Neural cell (in vitro differentiated cells): ENCODE measurements around the gene FILIP1L. TPM values are rescaled to one million over a fixed set of nuclear protein-coding genes. Genes with fewer than 3 reads are reported as not detected.

Experiments used
- H2AFZ ChIP-seq: fragments of 200-600, 300-800 bp; sonication (generic), shearing (Covaris generic); 2 replicates; pipeline ENCODE4 v1.6.0; 2014; ENCODE audit warnings: low read depth, mild to moderate bottlenecking, antibody characterized with exemption, low read length, moderate library complexity
- H3F3A ChIP-seq: fragments of 200-600 bp; shearing (Covaris generic); 2 replicates; pipeline ENCODE4 v1.6.1; 2016; ENCODE audit warnings: mild to moderate bottlenecking, moderate library complexity, mixed read lengths, antibody characterized with exemption, low read length; ENCODE audit not compliant: insufficient read depth, poor library complexity, severe bottlenecking
- H3K27ac ChIP-seq: fragments of 200-600, 300-800 bp; sonication (generic), shearing (Covaris generic); 2 replicates; pipeline ENCODE4 v1.5.1; 2014; ENCODE audit warnings: mild to moderate bottlenecking, low read length, moderate library complexity
- H3K27me3 ChIP-seq: fragments of 300-800, 200-600 bp; sonication (generic), shearing (Covaris generic); 2 replicates; pipeline ENCODE4 v1.6.0; 2014; ENCODE audit warnings: mild to moderate bottlenecking, low read depth, low read length, moderate library complexity; ENCODE audit not compliant: insufficient read depth
- H3K36me3 ChIP-seq: fragments of 300-800, 200-600 bp; sonication (generic), shearing (Covaris generic); 2 replicates; pipeline ENCODE4 v1.5.1; 2014; ENCODE audit warnings: mild to moderate bottlenecking, antibody characterized with exemption, low read length, moderate library complexity; ENCODE audit not compliant: insufficient read depth
- H3K4me2 ChIP-seq: fragments of 300-800, 200-600 bp; sonication (generic), shearing (Covaris generic); 2 replicates; pipeline ENCODE4 v1.6.0; 2014; ENCODE audit warnings: mild to moderate bottlenecking, low read length
- H3K4me3 ChIP-seq: fragments of 300-800, 200-600 bp; sonication (generic), shearing (Covaris generic); 2 replicates; pipeline ENCODE4 v1.5.1; 2014; ENCODE audit warnings: mild to moderate bottlenecking, low read length, moderate library complexity
- H3K79me2 ChIP-seq: fragments of 200-600 bp; shearing (Covaris generic); replicated peaks from 2 replicates; pipeline ENCODE4 v1.6.0; 2014; ENCODE audit warnings: mild to moderate bottlenecking, low read length, moderate library complexity; ENCODE audit not compliant: insufficient read depth
- H3K9ac ChIP-seq: fragments of 300-800, 200-600 bp; sonication (generic), shearing (Covaris generic); 2 replicates; pipeline ENCODE4 v1.6.1; 2016; ENCODE audit warnings: mild to moderate bottlenecking, low read length, mixed read lengths
- H3K9me2 ChIP-seq: fragments of 200-600 bp; shearing (Covaris generic); 2 replicates; pipeline ENCODE4 v1.6.1; 2016; ENCODE audit warnings: mild to moderate bottlenecking, low read length, mixed read lengths; ENCODE audit not compliant: insufficient read depth
- H3K9me3 ChIP-seq: fragments of 200-600, 300-800 bp; sonication (generic), shearing (Covaris generic); 2 replicates; pipeline ENCODE4 v1.6.1; 2016; ENCODE audit warnings: mild to moderate bottlenecking, mixed run types, low read length, moderate library complexity, mixed read lengths
- H4K20me1 ChIP-seq: fragments of 200-600 bp; shearing (Covaris generic); 2 replicates; pipeline ENCODE4 v1.6.1; 2016; ENCODE audit warnings: mild to moderate bottlenecking, mixed run types; ENCODE audit not compliant: insufficient read depth
- EP300 ChIP-seq: fragments of 450-650 bp; conservative IDR thresholded peaks from 2 replicates; pipeline ENCODE4 v1.6.1; 2014; ENCODE audit warnings: antibody characterized with exemption, mild to moderate bottlenecking, moderate library complexity; ENCODE audit not compliant: poor library complexity, severe bottlenecking
- EZH2 ChIP-seq: fragments of 200-600, 300-800 bp; shearing (Covaris generic), sonication (generic); IDR thresholded peaks from 2 replicates; pipeline ENCODE4 v1.6.1; 2014; ENCODE audit warnings: antibody characterized with exemption, low read length, borderline replicate concordance, mild to moderate bottlenecking; ENCODE audit not compliant: insufficient read depth, poor library complexity, severe bottlenecking
- MXI1 ChIP-seq: fragments of 450-650 bp; conservative IDR thresholded peaks from 2 replicates; pipeline ENCODE4 v1.6.1; 2014; ENCODE audit warnings: antibody characterized with exemption, mild to moderate bottlenecking; ENCODE audit not compliant: poor library complexity, severe bottlenecking
- POLR2AphosphoS5 ChIP-seq: IDR thresholded peaks from 2 replicates; pipeline ENCODE4 v1.6.1; 2012
- RAD21 ChIP-seq: fragments of 450-650 bp; conservative IDR thresholded peaks from 2 replicates; pipeline ENCODE4 v1.6.1; 2014; ENCODE audit warnings: antibody characterized with exemption, mild to moderate bottlenecking, moderate library complexity
- SMC3 ChIP-seq: fragments of 450-650 bp; conservative IDR thresholded peaks from 2 replicates; pipeline ENCODE4 v1.6.1; 2014; ENCODE audit warnings: antibody characterized with exemption, mild to moderate bottlenecking, moderate library complexity; ENCODE audit not compliant: poor library complexity
- TAF1 ChIP-seq: IDR thresholded peaks from 2 replicates; pipeline ENCODE4 v1.6.1; 2012; ENCODE audit warnings: low read depth
- polyA plus RNA-seq: library from polyadenylated mRNA; depleted of rRNA; stranded (reverse); fragments of >200 nt; gene quantifications from 2 replicates; pipeline ENCODE4 v1.2.3, GENCODE V29; 2014
- TF ChIP-seq, protein P1 (sequence below): fragments of 450-650 bp; IDR thresholded peaks from 2 replicates; pipeline ENCODE4 v1.5.1; 2014; ENCODE audit warnings: antibody characterized with exemption, mild to moderate bottlenecking, moderate library complexity; ENCODE audit not compliant: poor library complexity, severe bottlenecking
- TF ChIP-seq, protein P2 (sequence below): IDR thresholded peaks from 2 replicates; pipeline ENCODE4 v1.6.1; 2012; ENCODE audit warnings: borderline replicate concordance

FILIP1L gene
- polyA plus RNA-seq, 1 donor from 2014 or later, result 0.27 TPM

DNA sequence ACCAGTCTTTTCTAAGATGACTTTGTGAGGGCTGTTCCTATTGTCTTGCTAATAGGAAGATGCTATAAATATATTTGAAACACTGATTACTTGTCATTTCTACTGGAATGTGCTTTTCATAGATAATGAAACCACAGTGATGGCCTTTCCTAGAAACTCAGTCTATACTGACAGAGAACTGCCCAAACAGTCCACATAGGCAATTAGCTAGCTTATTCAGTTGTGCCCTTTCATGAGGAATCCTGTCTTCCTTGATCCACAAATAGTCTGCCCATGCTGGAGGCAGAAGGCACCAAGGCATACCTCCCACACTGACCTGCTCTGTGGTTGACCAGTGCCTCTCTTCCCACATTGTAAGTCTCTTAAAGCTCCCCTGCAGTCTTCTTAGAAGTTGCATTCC lies 160.7 kb downstream of the FILIP1L start:
- no peaks in the 10 kb centered on the region for H3K36me3 ChIP-seq
- H3K9me2 ChIP-seq, result no peaks in the 10 kb centered on the region
- no peak overlapping the region for H2AFZ ChIP-seq
- no peak overlapping the region for H3K27ac ChIP-seq
- no peaks in the 10 kb centered on the region for H3F3A ChIP-seq
- H3K9ac ChIP-seq, result no peak overlapping the region
- no peaks in the 10 kb centered on the region for H3K79me2 ChIP-seq
- TF ChIP-seq EZH2, result no peak
- TF ChIP-seq EP300, result no peak
- TF ChIP-seq TAF1, result no peak
- no peak for TF ChIP-seq RAD21
- no peaks in the 10 kb centered on the region for H4K20me1 ChIP-seq
- no peak overlapping the region for H3K4me2 ChIP-seq
- H3K4me3 ChIP-seq, result no peak overlapping the region
- no peaks in the 10 kb centered on the region for H3K9me3 ChIP-seq
- H3K27me3 ChIP-seq, result no peaks in the 10 kb centered on the region

DNA sequence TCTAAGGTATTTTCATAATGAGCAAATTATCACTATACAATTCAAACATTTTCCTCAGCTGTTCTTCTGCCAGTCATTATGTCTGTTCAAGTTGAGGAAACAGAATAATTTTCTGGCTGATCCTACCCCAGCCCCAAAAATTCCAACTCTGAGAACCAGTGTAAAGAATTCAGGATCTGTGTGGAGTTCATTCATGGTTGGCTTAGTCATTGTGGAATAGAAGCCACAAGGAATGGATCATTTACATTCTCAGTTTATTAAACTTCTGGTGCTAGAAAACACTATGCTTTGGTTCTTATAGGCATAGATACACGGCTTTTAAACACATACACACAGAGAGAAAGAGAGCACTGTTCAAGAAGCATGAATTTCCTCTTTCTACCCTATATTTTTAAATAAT lies 162.0 kb downstream of the FILIP1L start:
- H3K9me2 ChIP-seq, result no peaks in the 10 kb centered on the region
- H4K20me1 ChIP-seq, result no peaks in the 10 kb centered on the region
- H3F3A ChIP-seq, result no peaks in the 10 kb centered on the region
- no peaks in the 10 kb centered on the region for H3K79me2 ChIP-seq
- no peak overlapping the region for H2AFZ ChIP-seq
- no peak overlapping the region for H3K4me2 ChIP-seq
- H3K27ac ChIP-seq, result no peak overlapping the region
- no peak overlapping the region for H3K9ac ChIP-seq
- no peaks in the 10 kb centered on the region for H3K36me3 ChIP-seq
- H3K9me3 ChIP-seq, result no peaks in the 10 kb centered on the region
- no peak overlapping the region for H3K4me3 ChIP-seq
- H3K27me3 ChIP-seq, result no peaks in the 10 kb centered on the region
- TF ChIP-seq SMC3, result no peak

DNA sequence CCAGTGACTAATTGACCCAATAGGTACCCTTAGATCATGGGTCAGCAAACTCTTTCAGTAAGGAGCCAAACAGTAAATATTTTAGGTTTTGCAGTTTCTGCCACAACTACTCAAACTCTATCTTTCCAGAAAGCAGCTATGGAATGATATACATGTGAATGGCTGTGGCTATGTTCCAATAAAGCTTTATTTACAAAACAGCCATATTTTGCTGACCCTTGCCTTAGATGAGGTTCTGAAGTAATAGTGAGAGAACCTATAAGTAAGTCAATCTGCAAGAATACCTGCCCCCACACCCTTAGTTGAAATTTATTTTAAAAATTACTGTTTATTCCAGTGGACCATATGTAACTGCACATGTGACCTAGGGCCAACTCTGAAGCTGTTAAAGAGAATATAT lies 162.6 kb downstream of the FILIP1L start:
- no peaks in the 10 kb centered on the region for H3K79me2 ChIP-seq
- H3K4me2 ChIP-seq, result no peak overlapping the region

More for the DNA sequence above, 162.6 kb downstream of the FILIP1L start:
- H3F3A ChIP-seq, result no peaks in the 10 kb centered on the region
- no peaks in the 10 kb centered on the region for H3K9me2 ChIP-seq
- no peaks in the 10 kb centered on the region for H3K36me3 ChIP-seq
- TF ChIP-seq SMC3, result no peak
- TF ChIP-seq EP300, result no peak
- no peak for TF ChIP-seq TAF1
- TF ChIP-seq EZH2, result no peak
- TF ChIP-seq, protein P1, sequence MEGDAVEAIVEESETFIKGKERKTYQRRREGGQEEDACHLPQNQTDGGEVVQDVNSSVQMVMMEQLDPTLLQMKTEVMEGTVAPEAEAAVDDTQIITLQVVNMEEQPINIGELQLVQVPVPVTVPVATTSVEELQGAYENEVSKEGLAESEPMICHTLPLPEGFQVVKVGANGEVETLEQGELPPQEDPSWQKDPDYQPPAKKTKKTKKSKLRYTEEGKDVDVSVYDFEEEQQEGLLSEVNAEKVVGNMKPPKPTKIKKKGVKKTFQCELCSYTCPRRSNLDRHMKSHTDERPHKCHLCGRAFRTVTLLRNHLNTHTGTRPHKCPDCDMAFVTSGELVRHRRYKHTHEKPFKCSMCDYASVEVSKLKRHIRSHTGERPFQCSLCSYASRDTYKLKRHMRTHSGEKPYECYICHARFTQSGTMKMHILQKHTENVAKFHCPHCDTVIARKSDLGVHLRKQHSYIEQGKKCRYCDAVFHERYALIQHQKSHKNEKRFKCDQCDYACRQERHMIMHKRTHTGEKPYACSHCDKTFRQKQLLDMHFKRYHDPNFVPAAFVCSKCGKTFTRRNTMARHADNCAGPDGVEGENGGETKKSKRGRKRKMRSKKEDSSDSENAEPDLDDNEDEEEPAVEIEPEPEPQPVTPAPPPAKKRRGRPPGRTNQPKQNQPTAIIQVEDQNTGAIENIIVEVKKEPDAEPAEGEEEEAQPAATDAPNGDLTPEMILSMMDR, result no peak
- TF ChIP-seq MXI1, result no peak
- TF ChIP-seq, protein P2, sequence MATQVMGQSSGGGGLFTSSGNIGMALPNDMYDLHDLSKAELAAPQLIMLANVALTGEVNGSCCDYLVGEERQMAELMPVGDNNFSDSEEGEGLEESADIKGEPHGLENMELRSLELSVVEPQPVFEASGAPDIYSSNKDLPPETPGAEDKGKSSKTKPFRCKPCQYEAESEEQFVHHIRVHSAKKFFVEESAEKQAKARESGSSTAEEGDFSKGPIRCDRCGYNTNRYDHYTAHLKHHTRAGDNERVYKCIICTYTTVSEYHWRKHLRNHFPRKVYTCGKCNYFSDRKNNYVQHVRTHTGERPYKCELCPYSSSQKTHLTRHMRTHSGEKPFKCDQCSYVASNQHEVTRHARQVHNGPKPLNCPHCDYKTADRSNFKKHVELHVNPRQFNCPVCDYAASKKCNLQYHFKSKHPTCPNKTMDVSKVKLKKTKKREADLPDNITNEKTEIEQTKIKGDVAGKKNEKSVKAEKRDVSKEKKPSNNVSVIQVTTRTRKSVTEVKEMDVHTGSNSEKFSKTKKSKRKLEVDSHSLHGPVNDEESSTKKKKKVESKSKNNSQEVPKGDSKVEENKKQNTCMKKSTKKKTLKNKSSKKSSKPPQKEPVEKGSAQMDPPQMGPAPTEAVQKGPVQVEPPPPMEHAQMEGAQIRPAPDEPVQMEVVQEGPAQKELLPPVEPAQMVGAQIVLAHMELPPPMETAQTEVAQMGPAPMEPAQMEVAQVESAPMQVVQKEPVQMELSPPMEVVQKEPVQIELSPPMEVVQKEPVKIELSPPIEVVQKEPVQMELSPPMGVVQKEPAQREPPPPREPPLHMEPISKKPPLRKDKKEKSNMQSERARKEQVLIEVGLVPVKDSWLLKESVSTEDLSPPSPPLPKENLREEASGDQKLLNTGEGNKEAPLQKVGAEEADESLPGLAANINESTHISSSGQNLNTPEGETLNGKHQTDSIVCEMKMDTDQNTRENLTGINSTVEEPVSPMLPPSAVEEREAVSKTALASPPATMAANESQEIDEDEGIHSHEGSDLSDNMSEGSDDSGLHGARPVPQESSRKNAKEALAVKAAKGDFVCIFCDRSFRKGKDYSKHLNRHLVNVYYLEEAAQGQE, result no peak
- TF ChIP-seq POLR2AphosphoS5, result no peak
- no peak for TF ChIP-seq RAD21
- no peak overlapping the region for H3K4me3 ChIP-seq
- H3K9ac ChIP-seq, result no peak overlapping the region
- no peaks in the 10 kb centered on the region for H3K27me3 ChIP-seq
- H2AFZ ChIP-seq, result no peak overlapping the region
- H3K9me3 ChIP-seq, result no peaks in the 10 kb centered on the region
- H4K20me1 ChIP-seq, result no peaks in the 10 kb centered on the region
- H3K27ac ChIP-seq, result no peak overlapping the region
